ENCODE measurements around the gene ARMH3.

DNA sequence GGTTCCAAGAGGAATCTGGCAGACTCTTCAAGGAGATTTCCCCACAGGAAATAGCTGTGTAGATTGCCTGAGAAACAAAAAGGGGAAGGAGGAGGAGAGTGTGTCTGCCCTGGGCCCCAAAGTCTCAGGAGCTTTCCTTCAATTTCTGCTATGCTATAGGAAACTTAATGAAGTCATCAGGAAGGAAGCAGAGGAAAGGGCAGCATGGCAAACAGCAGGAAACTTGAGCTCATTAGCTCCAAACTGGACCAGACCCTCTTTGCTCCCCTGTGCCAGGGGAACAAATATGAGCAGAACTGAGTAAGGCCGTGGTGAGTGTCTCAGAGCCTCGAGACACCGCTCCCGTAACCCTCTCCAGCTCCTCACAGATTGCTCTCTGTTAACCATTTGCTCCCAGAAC is 207.6 kb downstream of the ARMH3 start:
- TF ChIP-seq POLR2A (IDR thresholded peaks at IDR 0.05): no peak
- TF ChIP-seq, protein P1, sequence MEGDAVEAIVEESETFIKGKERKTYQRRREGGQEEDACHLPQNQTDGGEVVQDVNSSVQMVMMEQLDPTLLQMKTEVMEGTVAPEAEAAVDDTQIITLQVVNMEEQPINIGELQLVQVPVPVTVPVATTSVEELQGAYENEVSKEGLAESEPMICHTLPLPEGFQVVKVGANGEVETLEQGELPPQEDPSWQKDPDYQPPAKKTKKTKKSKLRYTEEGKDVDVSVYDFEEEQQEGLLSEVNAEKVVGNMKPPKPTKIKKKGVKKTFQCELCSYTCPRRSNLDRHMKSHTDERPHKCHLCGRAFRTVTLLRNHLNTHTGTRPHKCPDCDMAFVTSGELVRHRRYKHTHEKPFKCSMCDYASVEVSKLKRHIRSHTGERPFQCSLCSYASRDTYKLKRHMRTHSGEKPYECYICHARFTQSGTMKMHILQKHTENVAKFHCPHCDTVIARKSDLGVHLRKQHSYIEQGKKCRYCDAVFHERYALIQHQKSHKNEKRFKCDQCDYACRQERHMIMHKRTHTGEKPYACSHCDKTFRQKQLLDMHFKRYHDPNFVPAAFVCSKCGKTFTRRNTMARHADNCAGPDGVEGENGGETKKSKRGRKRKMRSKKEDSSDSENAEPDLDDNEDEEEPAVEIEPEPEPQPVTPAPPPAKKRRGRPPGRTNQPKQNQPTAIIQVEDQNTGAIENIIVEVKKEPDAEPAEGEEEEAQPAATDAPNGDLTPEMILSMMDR (IDR thresholded peaks at IDR 0.05): no peak

All from testis (tissue), 2 donors.